GM18519 (cell line): ENCODE measurements around the gene TGFBR1.

Experiments used
- ATAC-seq: cut with Tn5 transposase; IDR thresholded peaks from one replicate; pipeline ENCODE4 v1.9.1; 2021; ENCODE audit warnings: mild to moderate bottlenecking, moderate library complexity; ENCODE audit not compliant: unreplicated experiment, low FRiP score

The TGFBR1 gene

DNA sequence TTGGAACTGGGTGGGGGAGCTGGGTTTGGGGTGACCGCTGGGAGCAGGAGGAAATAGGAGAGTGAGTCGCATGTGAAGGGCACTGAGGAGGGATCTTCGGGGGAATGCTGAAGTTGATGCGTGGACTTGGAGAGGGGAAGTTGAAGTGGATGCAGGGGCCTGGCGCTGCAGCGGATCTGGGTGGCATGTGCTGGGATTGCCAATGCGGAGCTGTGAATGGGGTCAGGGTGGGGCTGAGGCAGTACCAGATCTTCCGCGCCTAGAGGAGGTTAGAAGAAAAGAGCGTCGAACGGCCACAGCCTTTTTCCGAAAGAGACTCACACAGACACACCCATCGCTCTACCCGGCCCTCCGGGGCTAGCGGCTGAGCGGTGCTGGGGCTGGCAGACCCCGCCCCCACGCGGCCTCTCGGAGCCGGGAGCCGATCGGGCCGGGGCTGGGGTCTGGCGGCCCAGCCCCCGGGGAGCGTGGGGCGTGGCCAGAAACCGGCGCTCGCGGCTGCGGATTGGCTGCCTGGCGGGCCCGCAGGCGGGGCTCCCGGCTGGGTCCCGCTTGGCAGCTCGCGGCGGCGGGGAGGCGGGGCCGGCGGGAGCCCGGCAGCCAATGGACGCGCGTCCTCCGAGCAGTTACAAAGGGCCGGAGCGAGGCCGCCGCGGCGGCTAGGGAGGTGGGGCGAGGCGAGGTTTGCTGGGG is at the start of gene TGFBR1:
Gene TGFBR1 (plus strand): TSS at position 655 of the 693 bp plus-strand sequence. CDS start 93 bp downstream, outside the sequence.
- ATAC-seq, result peak; percentile 84

DNA sequence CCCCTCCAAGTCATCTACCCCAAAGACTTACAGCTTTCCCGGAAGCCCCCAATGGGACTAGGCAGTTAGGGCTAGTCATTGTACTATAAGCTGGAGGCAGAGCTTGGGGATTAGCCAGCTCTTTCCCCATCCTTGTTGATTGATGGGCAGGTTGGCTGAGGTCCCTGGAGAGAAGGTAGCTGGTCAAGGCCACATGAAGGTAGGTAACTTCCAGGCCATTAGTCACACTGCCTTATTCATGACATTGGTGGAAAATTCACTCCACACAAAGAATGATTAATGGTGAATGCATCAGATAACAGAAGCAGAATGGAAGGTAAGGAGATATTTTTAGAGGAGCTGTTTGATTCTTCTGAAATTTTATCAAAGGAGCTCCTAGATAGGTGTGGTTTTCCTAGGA is 49.5 kb upstream of the TGFBR1 start:
- no peak for ATAC-seq

DNA sequence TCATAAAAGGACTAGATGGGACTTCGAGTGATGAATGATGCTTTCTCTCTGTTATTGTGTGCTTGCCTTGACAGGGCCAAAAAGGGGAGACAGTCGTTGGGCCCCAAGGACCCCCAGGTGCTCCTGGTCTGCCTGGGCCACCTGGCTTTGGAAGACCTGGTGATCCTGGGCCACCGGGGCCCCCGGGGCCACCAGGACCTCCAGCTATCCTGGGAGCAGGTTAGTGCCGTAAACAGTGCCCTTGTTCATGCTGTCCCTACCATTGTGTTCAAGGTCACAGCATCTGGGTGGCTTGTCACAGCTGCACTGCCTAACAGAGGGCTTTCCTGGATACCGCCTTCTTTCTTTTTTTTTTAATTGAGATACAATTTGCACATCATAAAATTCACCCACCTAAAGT is 48.7 kb upstream of the TGFBR1 start:
- no peak for ATAC-seq

DNA sequence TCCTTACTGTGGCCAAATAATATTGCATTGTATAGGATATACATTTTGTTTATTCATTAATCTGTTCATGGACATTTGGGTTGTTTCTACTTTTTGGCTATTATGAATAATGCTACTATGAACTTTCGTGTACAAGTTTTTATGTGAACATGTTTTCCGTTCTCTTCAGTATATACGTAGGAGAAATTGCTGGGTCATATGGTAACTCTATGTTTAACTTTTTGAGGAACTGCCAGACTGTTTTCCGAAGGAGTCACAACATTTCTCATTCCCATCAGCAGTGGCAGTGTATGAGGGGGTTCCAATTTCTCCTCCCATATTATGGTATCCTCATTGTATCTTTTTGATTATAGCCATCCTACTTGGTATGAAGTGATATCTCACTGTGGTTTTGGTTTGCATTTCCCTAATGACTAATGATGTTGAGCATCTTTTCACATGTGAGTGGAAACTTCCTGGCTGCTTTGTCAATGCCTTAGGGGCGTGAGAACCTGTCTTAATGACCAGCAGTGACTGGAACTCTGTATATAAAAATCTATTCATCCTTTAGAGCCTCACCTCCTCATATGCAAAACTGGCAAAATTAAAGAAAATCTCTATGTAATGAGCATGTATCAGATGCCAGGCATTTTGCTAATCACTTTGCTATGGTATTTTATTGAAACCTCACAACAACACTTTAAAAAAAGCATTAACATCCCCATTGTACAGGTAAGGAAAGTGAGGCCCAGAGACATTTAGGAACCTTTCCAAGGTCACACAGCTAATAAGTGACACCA is 47.8 kb upstream of the TGFBR1 start:
- no peak for ATAC-seq

DNA sequence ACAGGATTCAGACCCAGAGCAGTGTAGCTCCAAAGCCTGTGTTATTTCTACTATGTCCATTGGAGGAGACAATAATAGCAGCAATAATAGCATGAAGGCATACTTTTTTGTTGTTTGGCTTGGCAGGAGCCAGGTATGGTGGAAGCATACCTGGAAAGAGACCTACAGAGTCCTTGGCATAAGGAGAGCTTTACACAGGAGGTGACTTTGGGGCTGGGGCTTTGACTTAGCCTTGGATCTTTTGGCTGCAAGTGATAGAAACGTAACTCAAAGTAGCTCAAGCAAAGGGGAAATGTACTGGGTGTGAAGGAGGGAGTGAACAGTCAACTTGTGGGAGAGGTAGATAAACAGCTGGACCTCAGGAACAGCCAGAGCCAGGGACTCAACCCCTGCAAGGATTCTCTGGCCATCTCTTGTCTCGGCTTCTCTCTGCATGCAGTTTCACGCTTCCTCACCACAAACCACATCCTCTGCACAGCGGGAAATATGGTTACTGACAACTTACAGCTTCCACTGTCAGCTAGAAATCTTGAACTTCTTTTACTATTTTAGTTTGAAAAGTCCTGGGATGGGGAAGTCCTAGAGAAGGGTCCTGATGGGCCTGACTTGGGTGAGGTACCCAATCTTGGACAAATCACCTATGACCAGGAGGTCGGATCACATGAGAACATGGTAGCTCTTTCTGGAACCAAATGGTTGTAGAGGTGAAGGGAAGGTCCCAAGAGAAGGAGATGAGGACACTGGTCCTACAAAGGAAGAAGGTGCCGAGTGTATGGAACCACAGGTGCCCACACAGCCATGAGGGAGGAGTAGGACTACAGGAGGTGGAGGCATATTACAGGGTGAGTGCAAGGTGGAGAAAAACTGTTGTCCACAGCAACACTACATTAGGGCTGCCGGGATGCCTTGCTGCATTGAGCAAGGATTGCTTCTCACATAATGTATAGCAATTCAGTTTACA is 47.0 kb upstream of the TGFBR1 start:
- peak; percentile 61 for ATAC-seq

DNA sequence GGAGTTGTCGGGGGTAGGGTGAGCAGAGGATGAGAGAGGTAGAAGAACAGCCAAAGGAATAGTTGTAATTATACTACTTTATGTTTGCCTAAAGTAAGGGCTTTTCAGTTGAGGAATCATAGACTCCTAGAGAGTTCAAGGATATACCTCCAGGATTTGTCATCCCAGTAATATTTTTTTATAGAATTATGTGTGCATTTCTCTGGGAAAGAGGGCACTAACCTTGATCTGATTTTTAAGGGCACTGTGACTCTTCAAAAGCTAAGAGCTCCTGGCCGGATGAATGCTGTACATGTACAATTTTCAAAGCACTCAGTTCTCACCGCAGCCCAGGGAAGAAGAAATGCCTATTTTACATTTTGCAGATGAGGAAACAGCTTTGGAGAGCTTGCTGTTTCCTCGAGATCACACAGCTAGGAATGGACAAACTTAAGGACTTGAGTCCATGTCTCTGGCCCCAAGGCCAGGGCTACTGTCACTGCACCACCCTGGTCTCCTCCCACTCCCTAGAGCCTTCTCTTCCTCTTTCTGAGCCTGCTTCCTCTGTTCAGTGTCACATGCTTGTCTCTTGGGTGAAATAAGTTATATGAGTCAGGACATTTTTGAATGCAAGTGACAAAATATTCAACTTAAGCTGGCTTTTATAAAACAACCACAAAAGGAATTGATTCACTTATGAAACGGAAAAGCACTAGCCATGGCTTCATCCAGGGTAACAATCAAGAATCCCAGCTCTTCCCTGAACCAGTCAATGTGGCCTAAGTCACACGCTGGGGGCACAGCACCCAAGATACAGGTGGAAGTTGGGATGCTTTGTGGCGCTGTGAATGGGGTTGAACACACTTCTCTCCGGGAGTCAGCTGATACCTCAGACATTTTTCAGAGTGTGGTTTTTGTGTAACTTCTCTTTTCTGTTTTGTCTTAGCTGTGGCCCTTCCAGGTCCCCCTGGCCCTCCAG is 45.7 kb upstream of the TGFBR1 start:
- ATAC-seq, result peak; percentile 44

DNA sequence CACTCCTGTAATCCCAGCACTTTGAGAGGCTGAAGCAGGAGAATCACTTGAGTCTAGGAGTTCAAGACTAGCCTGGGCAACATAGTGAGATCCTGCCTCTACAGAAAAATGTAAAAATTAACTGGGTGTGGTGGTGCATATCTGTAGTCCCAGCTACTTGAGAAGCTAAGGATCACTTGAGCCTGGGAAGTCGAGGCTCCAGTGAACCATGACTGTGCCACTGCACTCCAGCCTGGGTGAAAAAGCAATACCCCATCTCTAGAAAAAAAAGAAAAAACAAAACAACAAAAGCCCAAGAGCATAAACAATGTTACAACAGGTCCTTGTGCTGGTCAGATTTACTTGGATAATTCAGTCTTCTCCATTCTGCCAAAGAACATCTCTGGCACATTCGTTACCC is 44.3 kb upstream of the TGFBR1 start:
- ATAC-seq, result no peak

DNA sequence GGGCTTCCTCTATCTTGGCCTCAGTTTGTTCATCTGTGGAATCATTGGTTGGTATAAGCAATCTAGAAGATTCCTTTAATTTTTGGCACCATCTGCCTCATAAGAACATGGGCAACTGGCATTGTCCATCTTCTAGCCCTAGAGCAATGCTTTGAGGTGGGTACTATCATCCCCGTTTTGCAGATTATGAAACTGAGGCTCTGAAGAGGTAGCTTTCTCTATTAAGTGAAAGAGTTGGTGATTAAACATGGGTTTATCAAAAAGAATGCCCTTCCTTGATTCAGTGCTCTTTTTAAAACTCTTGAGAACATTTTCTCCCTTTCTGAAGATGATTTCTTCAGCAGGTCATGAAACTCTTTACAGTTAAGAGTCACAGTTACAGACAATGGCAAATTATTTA is 42.4 kb upstream of the TGFBR1 start:
- ATAC-seq, result no peak

DNA sequence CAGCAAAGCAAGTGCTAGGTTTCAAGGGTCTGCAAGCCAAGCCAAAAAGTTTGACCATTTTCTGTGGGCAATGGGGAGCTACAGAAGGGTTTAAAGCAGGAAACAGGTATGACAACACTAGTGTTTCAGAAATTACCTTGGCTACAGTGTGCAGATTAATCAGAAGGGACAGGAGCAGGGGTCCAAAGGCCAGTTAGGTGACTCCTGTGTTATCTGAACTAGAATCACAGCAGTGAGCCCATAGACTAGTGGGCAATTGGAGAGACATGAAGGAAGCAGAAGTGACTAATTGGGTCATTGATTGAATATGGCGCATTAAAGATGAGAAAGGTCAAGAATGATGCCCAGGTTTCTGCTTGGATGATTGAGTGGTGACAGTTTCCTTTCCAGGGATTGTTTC is 41.4 kb upstream of the TGFBR1 start:
- ATAC-seq, result no peak

DNA sequence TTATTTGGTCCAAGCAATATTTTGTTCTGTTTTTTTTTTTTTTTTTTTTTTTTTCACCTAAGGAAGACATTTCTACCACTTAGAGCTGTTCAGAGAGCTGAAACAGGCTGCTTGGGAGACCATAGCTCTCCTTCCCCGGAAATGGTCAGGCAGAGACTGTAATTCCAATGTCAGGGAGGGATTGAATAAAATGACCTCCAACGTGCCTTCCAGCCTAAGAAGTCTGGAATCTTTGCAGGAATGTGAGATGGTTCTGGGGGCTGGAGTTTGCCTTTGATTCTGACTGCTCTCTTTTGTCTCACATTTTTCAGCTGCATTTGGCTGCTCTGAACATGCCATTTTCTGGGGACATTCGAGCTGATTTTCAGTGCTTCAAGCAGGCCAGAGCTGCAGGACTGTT is 38.3 kb upstream of the TGFBR1 start:
- ATAC-seq, result no peak

DNA sequence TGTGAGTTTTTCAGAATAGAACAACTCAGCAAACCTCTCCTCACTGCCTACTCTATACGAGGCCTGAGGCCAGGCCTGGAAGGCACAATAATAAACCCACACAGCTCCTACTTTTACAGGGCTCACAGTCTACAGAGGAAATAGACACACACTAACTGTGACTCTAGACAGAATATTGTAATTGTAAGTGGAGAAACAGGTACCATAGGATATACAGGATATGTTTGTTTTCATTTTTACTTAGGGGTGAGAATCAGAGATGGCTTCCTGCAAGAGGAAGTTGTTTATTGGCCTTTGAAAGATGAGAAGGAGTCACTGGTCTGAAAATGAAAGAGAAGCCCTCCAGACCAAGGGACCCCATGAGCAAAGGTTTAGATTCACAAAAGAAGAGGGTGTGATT is 35.8 kb upstream of the TGFBR1 start:
- no peak for ATAC-seq

DNA sequence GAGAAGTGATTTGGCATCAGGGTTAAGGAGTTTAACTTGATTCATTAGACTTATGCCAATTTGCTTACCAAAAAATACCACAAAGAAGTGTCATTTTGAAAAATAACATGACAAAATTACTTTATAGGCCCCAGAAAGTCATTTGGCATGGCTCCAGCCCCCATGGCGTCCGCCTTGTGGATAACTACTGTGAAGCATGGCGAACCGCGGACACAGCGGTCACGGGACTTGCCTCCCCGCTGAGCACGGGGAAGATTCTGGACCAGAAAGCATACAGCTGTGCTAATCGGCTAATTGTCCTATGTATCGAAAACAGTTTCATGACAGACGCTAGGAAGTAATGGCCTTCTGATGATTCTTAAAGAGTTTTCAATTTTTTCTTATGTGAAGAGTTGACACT is 35.4 kb upstream of the TGFBR1 start:
- no peak for ATAC-seq

DNA sequence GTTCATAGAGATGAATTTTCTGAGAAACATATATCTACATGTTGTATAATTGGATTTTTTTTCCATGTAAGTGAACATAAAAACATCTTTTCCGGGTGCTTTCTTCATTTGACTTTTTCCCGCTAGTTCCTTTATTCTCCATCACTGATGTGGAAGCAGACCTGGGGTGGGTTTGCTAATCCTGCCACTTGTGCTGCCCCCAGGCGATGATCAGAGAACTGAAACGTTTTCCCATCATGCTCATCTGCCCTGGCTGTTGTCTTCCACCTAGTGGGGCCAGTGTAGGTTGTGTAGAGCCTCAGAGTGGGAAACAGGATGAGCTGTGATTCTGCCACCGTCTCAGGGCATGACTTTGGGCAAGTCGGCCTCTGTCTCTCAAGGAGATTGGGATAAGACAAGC is 34.2 kb upstream of the TGFBR1 start:
- no peak for ATAC-seq

DNA sequence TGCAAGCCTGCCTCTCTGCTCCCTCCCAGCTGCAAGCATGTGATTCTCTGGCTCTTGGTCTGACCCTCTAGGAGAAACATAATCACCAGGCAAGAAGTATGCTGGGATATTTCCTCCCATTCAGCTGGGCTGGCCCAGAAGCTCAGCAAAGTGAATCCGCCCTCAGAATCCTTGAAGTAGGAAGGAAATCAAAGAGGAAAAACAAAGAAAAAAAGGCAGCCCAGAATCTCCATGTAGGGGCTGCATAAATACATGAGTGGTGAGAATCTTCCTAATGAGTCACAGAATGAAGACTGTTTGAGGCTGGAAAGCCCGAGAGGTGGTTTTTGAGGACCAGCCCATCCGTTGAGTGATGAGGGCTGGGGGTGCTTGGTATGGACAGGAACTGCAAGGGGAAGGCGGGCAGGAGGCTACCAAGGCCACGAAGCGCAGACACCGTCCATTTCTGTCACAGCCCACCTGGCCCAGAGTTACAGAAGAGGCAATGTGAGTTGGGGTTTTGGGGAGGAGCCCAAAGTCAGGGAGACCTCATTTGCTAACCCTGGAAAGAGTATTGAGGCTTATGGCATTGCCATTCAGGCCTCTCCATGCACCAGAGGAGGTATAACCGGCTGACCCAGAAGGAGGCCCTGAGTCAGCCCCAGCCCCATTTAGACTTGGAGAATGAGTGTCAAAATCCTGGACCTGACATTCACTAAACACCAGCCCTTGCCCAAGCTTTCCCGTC is 33.4 kb upstream of the TGFBR1 start:
- no peak for ATAC-seq

DNA sequence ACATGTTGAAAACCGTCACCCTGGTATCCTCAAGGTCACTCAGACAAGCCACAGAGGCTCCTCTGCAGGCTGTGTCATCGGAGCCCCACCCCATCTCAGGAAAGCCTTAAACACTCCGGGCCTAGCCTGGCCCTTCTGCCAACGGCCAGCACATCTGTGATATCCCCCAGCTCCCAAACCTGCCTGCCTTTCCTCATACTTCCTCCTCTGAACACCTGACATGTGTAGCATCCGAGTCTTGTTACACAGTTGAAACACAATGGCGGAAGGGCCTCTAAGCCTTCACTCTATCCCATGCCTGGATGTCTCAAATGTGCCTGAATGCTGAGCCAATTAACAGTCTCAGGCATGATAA is 32.9 kb upstream of the TGFBR1 start:
- ATAC-seq, result no peak

DNA sequence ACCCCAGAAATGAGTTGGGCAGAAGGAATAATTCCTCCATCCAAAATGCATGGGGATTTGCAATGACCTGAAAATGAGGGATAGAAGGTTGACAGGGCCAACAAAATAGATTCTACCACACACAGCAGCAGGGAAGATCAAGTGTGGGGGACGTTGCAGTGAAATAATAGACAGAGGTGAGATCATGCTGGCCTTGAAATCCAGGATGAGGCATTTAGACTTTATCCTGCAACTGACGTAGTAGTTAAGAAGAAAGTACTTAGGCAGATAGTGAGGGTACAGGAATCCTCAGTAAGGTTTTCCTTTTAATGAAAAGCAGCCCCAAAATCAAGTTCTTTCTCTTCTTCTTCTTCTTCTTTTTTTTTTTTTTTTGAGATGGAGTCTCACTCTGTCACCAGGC is 31.6 kb upstream of the TGFBR1 start:
- ATAC-seq, result no peak

DNA sequence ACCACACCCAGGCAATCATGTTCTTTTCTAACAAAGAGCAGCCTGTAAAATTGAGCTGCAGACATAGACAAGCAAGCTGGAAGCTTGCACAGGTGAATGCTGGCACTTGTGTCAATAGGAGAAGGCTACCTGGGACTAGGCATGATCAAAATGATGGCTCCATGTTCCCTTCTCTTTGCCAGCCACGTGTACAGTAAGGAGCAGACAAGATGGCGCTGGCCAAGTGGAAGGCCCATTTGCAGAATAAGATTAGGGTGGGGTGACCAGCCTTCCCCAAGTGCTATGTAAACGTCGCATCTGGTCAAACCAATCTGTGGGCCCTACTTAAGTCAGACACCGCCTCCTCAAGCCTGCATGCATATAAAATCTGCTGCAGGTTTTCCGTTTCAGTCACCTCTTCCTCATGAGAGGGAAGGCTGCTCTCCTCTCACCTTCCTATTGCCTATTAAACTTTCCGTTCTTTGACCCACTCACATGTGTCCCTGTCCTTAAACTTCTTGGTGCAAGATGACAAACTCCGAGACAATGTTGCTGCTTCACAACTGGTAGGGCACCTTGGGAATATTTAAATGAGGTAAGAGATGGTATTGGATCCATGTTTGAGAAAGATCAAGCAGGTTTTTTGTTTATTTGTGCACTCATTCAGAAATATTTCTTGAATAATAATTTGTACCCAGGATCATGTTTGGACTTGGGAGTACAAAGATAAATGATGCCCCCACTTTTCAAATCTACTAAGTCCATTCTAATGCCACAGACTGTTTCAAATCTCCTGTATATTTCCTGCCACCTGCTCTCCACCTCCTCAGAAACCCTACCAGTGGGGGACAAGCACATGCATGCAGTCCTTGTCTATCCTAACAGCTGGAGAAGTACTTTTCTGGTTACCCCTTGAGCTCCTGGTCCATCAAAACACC is 30.7 kb upstream of the TGFBR1 start:
- no peak for ATAC-seq

DNA sequence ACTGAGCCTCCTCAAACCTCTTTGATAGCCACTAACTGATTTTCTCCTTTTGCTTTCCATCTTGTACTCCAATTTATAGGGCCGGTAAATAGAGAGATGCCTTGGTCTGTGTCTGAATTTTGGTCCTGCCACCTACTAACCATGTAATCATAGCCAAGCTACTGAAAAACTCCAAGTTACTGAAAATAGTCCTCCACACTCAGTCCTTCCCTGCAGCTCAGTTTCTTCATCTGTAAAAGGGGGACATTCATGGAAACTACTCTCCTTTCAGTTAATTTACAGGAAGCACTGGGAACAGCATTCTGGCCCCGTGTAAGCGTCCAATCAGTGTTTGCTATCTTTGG is 30.0 kb upstream of the TGFBR1 start:
- ATAC-seq, result no peak
